Nucleus accumbens (tissue), 56 donors: ENCODE data around the gene DYNLT3.

Experiments used
- DNase-seq, 56 donors: peaks; one replicate each; lab custom pipeline; 2025; lab: John Stamatoyannopoulos, UW

Gene DYNLT3

DNA sequence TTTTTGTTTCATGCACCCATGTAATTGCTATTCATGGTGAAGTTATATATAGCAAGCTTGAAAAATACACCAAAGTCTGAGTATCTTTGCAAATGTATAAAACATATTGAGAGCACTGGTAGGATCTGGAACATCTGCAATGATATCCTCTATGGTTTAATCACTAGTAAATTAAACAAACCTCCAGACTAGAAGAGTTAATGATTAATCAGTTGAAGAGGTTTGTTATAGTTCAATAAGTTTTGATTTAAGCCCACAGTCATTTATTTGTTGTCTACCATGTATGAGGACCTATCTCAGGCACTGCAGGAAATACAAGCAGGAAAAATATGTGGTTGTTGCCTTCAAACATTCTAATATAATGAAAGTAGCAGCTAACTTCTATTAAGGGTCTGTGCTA, 51.1 kb downstream of the DYNLT3 start:
- DNase-seq = no peak
